H9 (cell line): ENCODE results near the gene ZNF469. TPM values are rescaled to one million over a fixed set of nuclear protein-coding genes. Genes with fewer than 3 reads are reported as not detected.

ENCODE experiments used
- DNase-seq: peaks from one replicate; pipeline ENCODE4 v3.0.0-alpha.2; 2017
- H2AFZ ChIP-seq: one replicate; pipeline ENCODE4 v1.6.1; 2013; ENCODE audit warnings: mild to moderate bottlenecking, low read length, control low read depth, moderate library complexity
- H2AK5ac ChIP-seq: 2 replicates; pipeline ENCODE4 v1.6.1; 2013; ENCODE audit warnings: low read length, control low read depth, mixed read lengths; ENCODE audit not compliant: insufficient read length
- H2BK120ac ChIP-seq: one replicate; pipeline ENCODE4 v1.6.1; 2013; ENCODE audit warnings: low read depth, mild to moderate bottlenecking, low read length, control low read depth, inconsistent platforms; ENCODE audit not compliant: poor library complexity, severe bottlenecking
- H2BK12ac ChIP-seq: 2 replicates; pipeline ENCODE4 v1.6.1; 2013; ENCODE audit warnings: low read length, control low read depth, mixed read lengths, low read depth; ENCODE audit not compliant: insufficient read length
- H2BK15ac ChIP-seq: 2 replicates; pipeline ENCODE4 v1.6.1; 2013; ENCODE audit warnings: low read depth, low read length, control low read depth
- H2BK20ac ChIP-seq: one replicate; pipeline ENCODE4 v1.6.1; 2013; ENCODE audit warnings: low read depth, mild to moderate bottlenecking, low read length, control low read depth, inconsistent platforms; ENCODE audit not compliant: poor library complexity, severe bottlenecking
- H2BK5ac ChIP-seq: 2 replicates; pipeline ENCODE4 v1.6.1; 2013; ENCODE audit warnings: low read length, control low read depth, mixed read lengths; ENCODE audit not compliant: insufficient read length
- H3K14ac ChIP-seq: 2 replicates; pipeline ENCODE4 v1.6.1; 2013; ENCODE audit warnings: low read length, control low read depth; ENCODE audit not compliant: insufficient read depth
- H3K18ac ChIP-seq: 2 replicates; pipeline ENCODE4 v1.6.1; 2013; ENCODE audit warnings: low read depth, mild to moderate bottlenecking, mixed read lengths, low read length, control low read depth; ENCODE audit not compliant: insufficient read length
- H3K23ac ChIP-seq: 2 replicates; pipeline ENCODE4 v1.6.1; 2013; ENCODE audit warnings: low read length, control low read depth, mixed read lengths, low read depth; ENCODE audit not compliant: insufficient read length
- H3K23me2 ChIP-seq: 2 replicates; pipeline ENCODE4 v1.6.1; 2013; ENCODE audit warnings: low read depth, mild to moderate bottlenecking, mixed read lengths, low read length, control low read depth; ENCODE audit not compliant: insufficient read length, poor library complexity, severe bottlenecking
- H3K27ac ChIP-seq: 2 replicates; pipeline ENCODE4 v1.5.1; 2013; ENCODE audit warnings: low read length, control low read depth, mixed read lengths, low read depth; ENCODE audit not compliant: insufficient read length
- H3K27me3 ChIP-seq: 2 replicates; pipeline ENCODE4 v1.6.1; 2013; ENCODE audit warnings: low read length, control low read depth, inconsistent platforms; ENCODE audit not compliant: insufficient read depth
- H3K4ac ChIP-seq: 2 replicates; pipeline ENCODE4 v1.6.1; 2013; ENCODE audit warnings: low read depth, mild to moderate bottlenecking, control low read depth, inconsistent platforms, low read length, moderate library complexity
- H3K4me1 ChIP-seq: 2 replicates; pipeline ENCODE4 v1.6.1; 2013; ENCODE audit warnings: low read length, control low read depth, inconsistent platforms; ENCODE audit not compliant: insufficient read depth
- H3K4me2 ChIP-seq: 2 replicates; pipeline ENCODE4 v1.6.1; 2013; ENCODE audit warnings: low read length, control low read depth, mixed read lengths; ENCODE audit not compliant: insufficient read length, insufficient read depth
- H3K56ac ChIP-seq: 2 replicates; pipeline ENCODE4 v1.6.1; 2013; ENCODE audit warnings: low read depth, mild to moderate bottlenecking, mixed read lengths, low read length, control low read depth; ENCODE audit not compliant: insufficient read length
- H3K79me1 ChIP-seq: 2 replicates; pipeline ENCODE4 v1.6.1; 2013; ENCODE audit warnings: low read depth, mild to moderate bottlenecking, moderate library complexity, low read length, control low read depth, inconsistent platforms; ENCODE audit not compliant: insufficient read depth, poor library complexity, severe bottlenecking
- H3K79me2 ChIP-seq: 2 replicates; pipeline ENCODE4 v1.6.1; 2013; ENCODE audit warnings: low read length, control low read depth, inconsistent platforms; ENCODE audit not compliant: insufficient read depth
- H3K9ac ChIP-seq: 2 replicates; pipeline ENCODE4 v1.6.1; 2013; ENCODE audit warnings: low read length, control low read depth, mixed read lengths; ENCODE audit not compliant: insufficient read length; ENCODE audit errors: extremely low read depth
- H3K9me3 ChIP-seq: one replicate; pipeline ENCODE4 v1.6.1; 2013; ENCODE audit warnings: low read depth, low read length, inconsistent platforms; ENCODE audit not compliant: control insufficient read depth
- H3T11ph ChIP-seq: one replicate; pipeline ENCODE4 v1.6.1; 2013; ENCODE audit warnings: mild to moderate bottlenecking, low read length, control low read depth, inconsistent platforms
- H4K20me1 ChIP-seq: one replicate; pipeline ENCODE4 v1.6.1; 2013; ENCODE audit not compliant: control insufficient read depth, insufficient read length, insufficient read depth
- H4K5ac ChIP-seq: 2 replicates; pipeline ENCODE4 v1.6.1; 2013; ENCODE audit warnings: low read depth, mild to moderate bottlenecking, mixed read lengths, low read length, control low read depth; ENCODE audit not compliant: insufficient read length
- H4K8ac ChIP-seq: replicated peaks from 2 replicates; pipeline ENCODE4 v1.6.1; 2013; ENCODE audit warnings: low read length, control low read depth, mixed read lengths, low read depth; ENCODE audit not compliant: insufficient read length
- H4K91ac ChIP-seq: 2 replicates; pipeline ENCODE4 v1.6.1; 2013; ENCODE audit warnings: low read depth, mild to moderate bottlenecking, moderate library complexity, mixed read lengths, low read length, control low read depth; ENCODE audit not compliant: insufficient read length
- H3K27ac Mint-ChIP-seq, 3 experiments: 2 replicates in 2 of 3; 3 replicates in 1 of 3; pipeline ENCODE4 v1.8.0; 2020 to 2021; ENCODE audit warnings: mixed read lengths in 3 of 3, mild to moderate bottlenecking in 1 of 3, moderate library complexity in 1 of 3
- H3K27me3 Mint-ChIP-seq: 2 replicates; pipeline ENCODE4 v1.8.0; 2021; ENCODE audit warnings: low read depth, mild to moderate bottlenecking, moderate library complexity, mixed read lengths
- H3K36me3 Mint-ChIP-seq, 3 experiments: 2 replicates in 2 of 3; 3 replicates in 1 of 3; pipeline ENCODE4 v1.8.0; 2020 to 2021; ENCODE audit warnings: low read depth in 3 of 3, mixed read lengths in 3 of 3; ENCODE audit not compliant: insufficient read depth in 1 of 3
- H3K4me1 Mint-ChIP-seq, 2 experiments: 2 replicates each; pipeline ENCODE4 v1.8.0; 2020; ENCODE audit warnings: mixed read lengths in 2 of 2
- H3K4me3 Mint-ChIP-seq, 2 experiments: 2 replicates in 1 of 2; 3 replicates in 1 of 2; pipeline ENCODE4 v1.8.0; 2020 to 2021; ENCODE audit warnings: mild to moderate bottlenecking in 2 of 2, mixed read lengths in 2 of 2, moderate library complexity in 1 of 2
- H3K9me3 Mint-ChIP-seq, 2 experiments: 2 replicates in 1 of 2; 3 replicates in 1 of 2; pipeline ENCODE4 v1.8.0; 2020; ENCODE audit warnings: mild to moderate bottlenecking in 2 of 2, mixed read lengths in 2 of 2, moderate library complexity in 1 of 2
- WGBS: extraction: QIAGEN DNeasy Blood & Tissue Kit; methylation state at CpG from one replicate; pipeline ENCODE4 v1.1.7; 2013; ENCODE audit warnings: missing lambda C conversion rate, low lambda C conversion rate, mixed read lengths; ENCODE audit not compliant: insufficient read length; ENCODE audit errors: extremely low coverage; 5-methylcytosine and 5-hydroxymethylcytosine counted together
- total RNA-seq: library from RNA; stranded (reverse); gene quantifications from 2 replicates; pipeline ENCODE4 v1.2.1, GENCODE V29; 2021
- TF ChIP-seq, protein P1 (sequence below): fragments of 200-600 bp; sonication (generic); conservative IDR thresholded peaks from 3 replicates; pipeline ENCODE4 v1.8.0; 2021; ENCODE audit warnings: antibody characterized with exemption, mild to moderate bottlenecking

ZNF469 gene
- total RNA-seq, 1 experiment from 2014 or later, result 4.4 TPM

DNA sequence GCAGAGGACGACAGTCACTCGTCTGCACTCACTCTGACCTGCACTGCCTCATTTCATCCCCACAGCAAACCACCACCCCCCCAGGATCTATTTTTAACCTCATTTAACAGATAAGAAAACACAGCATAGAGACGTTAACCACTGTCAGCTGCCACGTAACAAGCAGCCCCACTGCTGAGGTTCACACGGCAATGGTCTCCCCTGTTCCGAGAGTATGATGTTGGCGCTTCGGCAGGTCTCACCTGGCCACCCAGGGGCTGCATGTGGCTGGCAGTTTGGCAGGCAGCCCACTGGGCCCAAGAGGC is 16.1 kb downstream of the ZNF469 start:
- H3K9ac ChIP-seq, result no peak overlapping the region
- H2BK20ac ChIP-seq, result no peak overlapping the region
- TF ChIP-seq, protein P1, sequence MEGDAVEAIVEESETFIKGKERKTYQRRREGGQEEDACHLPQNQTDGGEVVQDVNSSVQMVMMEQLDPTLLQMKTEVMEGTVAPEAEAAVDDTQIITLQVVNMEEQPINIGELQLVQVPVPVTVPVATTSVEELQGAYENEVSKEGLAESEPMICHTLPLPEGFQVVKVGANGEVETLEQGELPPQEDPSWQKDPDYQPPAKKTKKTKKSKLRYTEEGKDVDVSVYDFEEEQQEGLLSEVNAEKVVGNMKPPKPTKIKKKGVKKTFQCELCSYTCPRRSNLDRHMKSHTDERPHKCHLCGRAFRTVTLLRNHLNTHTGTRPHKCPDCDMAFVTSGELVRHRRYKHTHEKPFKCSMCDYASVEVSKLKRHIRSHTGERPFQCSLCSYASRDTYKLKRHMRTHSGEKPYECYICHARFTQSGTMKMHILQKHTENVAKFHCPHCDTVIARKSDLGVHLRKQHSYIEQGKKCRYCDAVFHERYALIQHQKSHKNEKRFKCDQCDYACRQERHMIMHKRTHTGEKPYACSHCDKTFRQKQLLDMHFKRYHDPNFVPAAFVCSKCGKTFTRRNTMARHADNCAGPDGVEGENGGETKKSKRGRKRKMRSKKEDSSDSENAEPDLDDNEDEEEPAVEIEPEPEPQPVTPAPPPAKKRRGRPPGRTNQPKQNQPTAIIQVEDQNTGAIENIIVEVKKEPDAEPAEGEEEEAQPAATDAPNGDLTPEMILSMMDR, result no peak
- H3K4ac ChIP-seq, result no peak overlapping the region
- no peak overlapping the region for H3K18ac ChIP-seq
- H3K27ac ChIP-seq, result no peak overlapping the region
- H3K4me2 ChIP-seq, result no peak overlapping the region
- H2BK15ac ChIP-seq, result no peak overlapping the region
- H2AK5ac ChIP-seq, result no peak overlapping the region
- no peaks in the 10 kb centered on the region for H3K23me2 ChIP-seq
- H3K27ac Mint-ChIP-seq, result no peak overlapping the region
- H4K20me1 ChIP-seq, result no peaks in the 10 kb centered on the region
- H3K4me1 Mint-ChIP-seq, result no peaks in the 10 kb centered on the region
- no peaks in the 10 kb centered on the region for H3K79me1 ChIP-seq
- no peak overlapping the region for H2BK5ac ChIP-seq
- no peaks in the 10 kb centered on the region; a peak in 1 of 7 replicates for H3K36me3 Mint-ChIP-seq
- no CpG with 5 or more reads among the region's 8 CpGs for WGBS
- H3K27me3 ChIP-seq, result no peaks in the 10 kb centered on the region
- H3K23ac ChIP-seq, result no peak overlapping the region
- no peaks in the 10 kb centered on the region for H3K79me2 ChIP-seq
- no peaks in the 10 kb centered on the region for H3K9me3 ChIP-seq
- no peak overlapping the region for H2AFZ ChIP-seq
- DNase-seq, result no peak
- H4K5ac ChIP-seq, result no peak overlapping the region
- no peak overlapping the region for H3K14ac ChIP-seq
- H2BK120ac ChIP-seq, result no peak overlapping the region
- H3K9me3 Mint-ChIP-seq, result peaks cover 8 to 12% of the 10 kb centered on the region in 2 experiments
- H3K27me3 Mint-ChIP-seq, result no peaks in the 10 kb centered on the region; the same call in 1 of the 2 replicates
- H3K4me1 ChIP-seq, result no peaks in the 10 kb centered on the region
- no peak overlapping the region for H4K91ac ChIP-seq
- H3K4me3 Mint-ChIP-seq, result no peak overlapping the region
- no peak overlapping the region for H2BK12ac ChIP-seq
- no peak overlapping the region for H4K8ac ChIP-seq
- H3T11ph ChIP-seq, result no peak overlapping the region
- no peak overlapping the region for H3K56ac ChIP-seq
